ENCODE results near the gene FNBP1L. TPM values are rescaled to one million over a fixed set of nuclear protein-coding genes. Genes with fewer than 3 reads are reported as not detected.

Gene FNBP1L
- total and polyA plus RNA-seq, 4 donors = 63.6 to 138 (median 106) TPM

GRCh38 chr1:93496520-93496919 lies 48.6 kb downstream of the FNBP1L start:
- no peaks in the 10 kb centered on the region for H3K4me1 ChIP-seq (ENCODE audit: control insufficient read depth, insufficient read depth, low read length)
- WGBS (ENCODE audit: insufficient coverage) = 100% methylated on average over 4 of the region's 4 CpGs
- H3K4me3 ChIP-seq (ENCODE audit: low read depth, low read length) = no peak overlapping the region
- H3K36me3 ChIP-seq (ENCODE audit: control insufficient read depth, insufficient read depth, low read length) = no peaks in the 10 kb centered on the region
- no peaks in the 10 kb centered on the region for H3K27me3 ChIP-seq (ENCODE audit: control insufficient read depth, insufficient read depth, low read length)
- no peaks in the 10 kb centered on the region for H3K9me3 ChIP-seq (ENCODE audit: control insufficient read depth, insufficient read depth, low read length)
- no peak overlapping the region for H3K27ac ChIP-seq (ENCODE audit: low read depth, low read length)
- DNase-seq (ENCODE audit: low read depth in 4 of 6, low spot score in 6 of 6) = no peak

- H3K36me3 ChIP-seq (ENCODE audit: control insufficient read depth, insufficient read depth, low read length) = no peaks in the 10 kb centered on the region
- H3K4me1 ChIP-seq (ENCODE audit: control insufficient read depth, insufficient read depth, low read length) = no peaks in the 10 kb centered on the region
- no peak overlapping the region for H3K4me3 ChIP-seq (ENCODE audit: low read depth, low read length)
- DNase-seq (ENCODE audit: low read depth in 4 of 6, low spot score in 6 of 6) = no peak
- H3K9me3 ChIP-seq (ENCODE audit: control insufficient read depth, insufficient read depth, low read length) = no peaks in the 10 kb centered on the region
- no peaks in the 10 kb centered on the region for H3K27me3 ChIP-seq (ENCODE audit: control insufficient read depth, insufficient read depth, low read length)
- no peak overlapping the region for H3K27ac ChIP-seq (ENCODE audit: low read depth, low read length)
- WGBS (ENCODE audit: insufficient coverage) = 0% methylated on average over 1 of the region's 2 CpGs
Observed at GRCh38 chr1:93499075-93499474, 51.2 kb downstream of the FNBP1L start.

- no peaks in the 10 kb centered on the region for H3K36me3 ChIP-seq (ENCODE audit: control insufficient read depth, insufficient read depth, low read length)
- no peak overlapping the region for H3K4me3 ChIP-seq (ENCODE audit: low read depth, low read length)
- no peaks in the 10 kb centered on the region for H3K27me3 ChIP-seq (ENCODE audit: control insufficient read depth, insufficient read depth, low read length)
- H3K27ac ChIP-seq (ENCODE audit: low read depth, low read length) = no peak overlapping the region
- DNase-seq (ENCODE audit: low read depth in 4 of 6, low spot score in 6 of 6) = no peak
- H3K4me1 ChIP-seq (ENCODE audit: control insufficient read depth, insufficient read depth, low read length) = no peaks in the 10 kb centered on the region
- no peaks in the 10 kb centered on the region for H3K9me3 ChIP-seq (ENCODE audit: control insufficient read depth, insufficient read depth, low read length)
- no CpG with 5 or more reads among the region's 4 CpGs for WGBS (ENCODE audit: insufficient coverage)
Observed at GRCh38 chr1:93499533-93499932, 51.6 kb downstream of the FNBP1L start.

GRCh38 chr1:93500275-93500674 lies 52.4 kb downstream of the FNBP1L start:
- H3K4me3 ChIP-seq (ENCODE audit: low read depth, low read length) = no peak overlapping the region
- no CpG with 5 or more reads among the region's 2 CpGs for WGBS (ENCODE audit: insufficient coverage)
- no peak overlapping the region for H3K27ac ChIP-seq (ENCODE audit: low read depth, low read length)
- no peaks in the 10 kb centered on the region for H3K4me1 ChIP-seq (ENCODE audit: control insufficient read depth, insufficient read depth, low read length)
- no peaks in the 10 kb centered on the region for H3K9me3 ChIP-seq (ENCODE audit: control insufficient read depth, insufficient read depth, low read length)
- H3K27me3 ChIP-seq (ENCODE audit: control insufficient read depth, insufficient read depth, low read length) = no peaks in the 10 kb centered on the region
- H3K36me3 ChIP-seq (ENCODE audit: control insufficient read depth, insufficient read depth, low read length) = no peaks in the 10 kb centered on the region
- no peak for DNase-seq (ENCODE audit: low read depth in 4 of 6, low spot score in 6 of 6)

GRCh38 chr1:93501399-93501798 lies 53.5 kb downstream of the FNBP1L start:
- Histone ChIP-seq H3K9me3 (ENCODE audit: control insufficient read depth, insufficient read depth, low read length) (no peaks in the 10 kb centered on the region), H3K4me3 (ENCODE audit: low read depth, low read length) (no peak overlapping the region), H3K36me3 (ENCODE audit: control insufficient read depth, insufficient read depth, low read length) (no peaks in the 10 kb centered on the region), H3K4me1 (ENCODE audit: control insufficient read depth, insufficient read depth, low read length) (no peaks in the 10 kb centered on the region), H3K27me3 (ENCODE audit: control insufficient read depth, insufficient read depth, low read length) (no peaks in the 10 kb centered on the region), H3K27ac (ENCODE audit: low read depth, low read length) (no peak overlapping the region)
- WGBS (ENCODE audit: insufficient coverage) = 83% methylated on average over 2 of the region's 3 CpGs
- DNase-seq (ENCODE audit: low read depth in 4 of 6, low spot score in 6 of 6) = no peak

GRCh38 chr1:93501829-93502369 lies 54.0 kb downstream of the FNBP1L start:
- Histone ChIP-seq H3K4me3 (ENCODE audit: low read depth, low read length) (no peak overlapping the region), H3K27ac (ENCODE audit: low read depth, low read length) (no peak overlapping the region), H3K36me3 (ENCODE audit: control insufficient read depth, insufficient read depth, low read length) (no peaks in the 10 kb centered on the region), H3K4me1 (ENCODE audit: control insufficient read depth, insufficient read depth, low read length) (no peaks in the 10 kb centered on the region), H3K9me3 (ENCODE audit: control insufficient read depth, insufficient read depth, low read length) (no peaks in the 10 kb centered on the region), H3K27me3 (ENCODE audit: control insufficient read depth, insufficient read depth, low read length) (no peaks in the 10 kb centered on the region)
- no peak for DNase-seq (ENCODE audit: low read depth in 4 of 6, low spot score in 6 of 6)
- no CpG with 5 or more reads among the region's 1 CpG for WGBS (ENCODE audit: insufficient coverage)

GRCh38 chr1:93502571-93502970 lies 54.7 kb downstream of the FNBP1L start:
- WGBS (ENCODE audit: insufficient coverage) = no CpG with 5 or more reads among the region's 1 CpG
- H3K4me1 ChIP-seq (ENCODE audit: control insufficient read depth, insufficient read depth, low read length) = no peaks in the 10 kb centered on the region
- no peak overlapping the region for H3K27ac ChIP-seq (ENCODE audit: low read depth, low read length)
- DNase-seq (ENCODE audit: low read depth in 4 of 6, low spot score in 6 of 6) = no peak
- H3K9me3 ChIP-seq (ENCODE audit: control insufficient read depth, insufficient read depth, low read length) = no peaks in the 10 kb centered on the region
- H3K27me3 ChIP-seq (ENCODE audit: control insufficient read depth, insufficient read depth, low read length) = no peaks in the 10 kb centered on the region
- peaks cover 1% of the 10 kb centered on the region for H3K36me3 ChIP-seq (ENCODE audit: control insufficient read depth, insufficient read depth, low read length)
- no peak overlapping the region for H3K4me3 ChIP-seq (ENCODE audit: low read depth, low read length)

- no peak overlapping the region for H3K4me3 ChIP-seq (ENCODE audit: low read depth, low read length)
- H3K36me3 ChIP-seq (ENCODE audit: control insufficient read depth, insufficient read depth, low read length) = peaks cover 2% of the 10 kb centered on the region
- no peaks in the 10 kb centered on the region for H3K4me1 ChIP-seq (ENCODE audit: control insufficient read depth, insufficient read depth, low read length)
- no peaks in the 10 kb centered on the region for H3K9me3 ChIP-seq (ENCODE audit: control insufficient read depth, insufficient read depth, low read length)
- no CpG with 5 or more reads among the region's 3 CpGs for whole genome bisulfite sequencing (ENCODE audit: insufficient coverage)
- H3K27ac ChIP-seq (ENCODE audit: low read depth, low read length) = no peak overlapping the region
- DNase-seq (ENCODE audit: low read depth in 4 of 6, low spot score in 6 of 6) = no peak
- no peaks in the 10 kb centered on the region for H3K27me3 ChIP-seq (ENCODE audit: control insufficient read depth, insufficient read depth, low read length)
Observed at GRCh38 chr1:93503163-93503562, 55.2 kb downstream of the FNBP1L start.

GRCh38 chr1:93503816-93504215 lies 55.9 kb downstream of the FNBP1L start:
- H3K27ac ChIP-seq (ENCODE audit: low read depth, low read length) = no peak overlapping the region
- H3K9me3 ChIP-seq (ENCODE audit: control insufficient read depth, insufficient read depth, low read length) = no peaks in the 10 kb centered on the region
- H3K4me1 ChIP-seq (ENCODE audit: control insufficient read depth, insufficient read depth, low read length) = no peaks in the 10 kb centered on the region
- no peak overlapping the region for H3K4me3 ChIP-seq (ENCODE audit: low read depth, low read length)
- peaks cover 2% of the 10 kb centered on the region for H3K36me3 ChIP-seq (ENCODE audit: control insufficient read depth, insufficient read depth, low read length)
- DNase-seq (ENCODE audit: low read depth in 4 of 6, low spot score in 6 of 6) = no peak
- no peaks in the 10 kb centered on the region for H3K27me3 ChIP-seq (ENCODE audit: control insufficient read depth, insufficient read depth, low read length)

- Histone ChIP-seq H3K27me3 (ENCODE audit: control insufficient read depth, insufficient read depth, low read length) (no peaks in the 10 kb centered on the region), H3K27ac (ENCODE audit: low read depth, low read length) (no peak overlapping the region), H3K4me1 (ENCODE audit: control insufficient read depth, insufficient read depth, low read length) (no peaks in the 10 kb centered on the region), H3K9me3 (ENCODE audit: control insufficient read depth, insufficient read depth, low read length) (no peaks in the 10 kb centered on the region), H3K4me3 (ENCODE audit: low read depth, low read length) (no peak overlapping the region), H3K36me3 (ENCODE audit: control insufficient read depth, insufficient read depth, low read length) (peaks cover 2% of the 10 kb centered on the region)
- DNase-seq (ENCODE audit: low read depth in 4 of 6, low spot score in 6 of 6) = no peak
- 88% methylated on average over 4 of the region's 8 CpGs for WGBS (ENCODE audit: insufficient coverage)
Observed at GRCh38 chr1:93504247-93505033, 56.5 kb downstream of the FNBP1L start.

All from spinal cord (tissue), 10 donors.